Tibial artery (tissue), 4 donors: ENCODE results near the gene CAMK2B.

Experiments used
- DNase-seq, 2 donors: peaks; one replicate each; pipeline ENCODE4 v3.0.0-alpha.2; 2019
- H3K27ac ChIP-seq, 2 donors: fragments of 200-600 bp; sonication (generic) in 1 of 2; 1 replicate in 1 of 2; 2 replicates in 1 of 2; pipeline ENCODE4 v1.5.1; 2018 to 2019; ENCODE audit warnings: mild to moderate bottlenecking in 1 of 2
- H3K27me3 ChIP-seq, 2 donors: fragments of 200-600 bp; sonication (generic) in 1 of 2; one replicate each; pipeline versions ENCODE4 v1.5.1 to v1.6.0; 2016 to 2019
- H3K36me3 ChIP-seq, 3 donors: fragments of 200-600 bp; sonication (generic) in 2 of 3; one replicate each; pipeline ENCODE4 v1.5.1; 2016 to 2019; ENCODE audit warnings: mild to moderate bottlenecking in 2 of 3
- H3K4me1 ChIP-seq, 4 donors: fragments of 200-600 bp; sonication (generic) in 2 of 4; 1 replicate in 3 of 4; 2 replicates in 1 of 4; pipeline ENCODE4 v1.5.1; 2016 to 2019
- H3K4me3 ChIP-seq, 2 donors: fragments of 200-600 bp; sonication (generic) in 1 of 2; 1 replicate in 1 of 2; 2 replicates in 1 of 2; pipeline ENCODE4 v1.5.1; 2018 to 2019; ENCODE audit warnings: mild to moderate bottlenecking in 2 of 2
- H3K9me3 ChIP-seq, 3 donors: fragments of 200-600 bp; sonication (generic) in 1 of 3; one replicate each; pipeline ENCODE4 v1.5.1; 2016 to 2019
- CTCF ChIP-seq, 2 experiments: fragments of 200-600 bp in 1 of 2; fragments of 450-650 bp in 1 of 2; IDR thresholded peaks; one replicate each; pipeline ENCODE4 v1.5.1; 2017 to 2019; ENCODE audit warnings: antibody characterized with exemption in 2 of 2, mild to moderate bottlenecking in 1 of 2, moderate library complexity in 1 of 2
- intact Hi-C: fragments of 100-400 bp; cut with DNase I; formaldehyde crosslinking; loops from one replicate; pipeline ENCODE4 v1.15.0; 2023; ENCODE audit warnings: low total_unique reads

CAMK2B gene

GRCh38 chr7:44368455-44368854, 43.1 kb upstream of the CAMK2B start:
- no peaks in the 10 kb centered on the region for H3K4me1 ChIP-seq
- no peak overlapping the region for H3K27ac ChIP-seq
- intact Hi-C loops, result no loop called here
- H3K36me3 ChIP-seq, result no peaks in the 10 kb centered on the region
- DNase-seq, result no peak
- peaks cover 0 to 10% of the 10 kb centered on the region in 2 donors for H3K27me3 ChIP-seq
- TF ChIP-seq CTCF (IDR thresholded peaks at IDR 0.05), result no peak
- no peak overlapping the region for H3K4me3 ChIP-seq
- peaks cover 0 to 5% (median 0%) of the 10 kb centered on the region in 3 donors for H3K9me3 ChIP-seq

DNA sequence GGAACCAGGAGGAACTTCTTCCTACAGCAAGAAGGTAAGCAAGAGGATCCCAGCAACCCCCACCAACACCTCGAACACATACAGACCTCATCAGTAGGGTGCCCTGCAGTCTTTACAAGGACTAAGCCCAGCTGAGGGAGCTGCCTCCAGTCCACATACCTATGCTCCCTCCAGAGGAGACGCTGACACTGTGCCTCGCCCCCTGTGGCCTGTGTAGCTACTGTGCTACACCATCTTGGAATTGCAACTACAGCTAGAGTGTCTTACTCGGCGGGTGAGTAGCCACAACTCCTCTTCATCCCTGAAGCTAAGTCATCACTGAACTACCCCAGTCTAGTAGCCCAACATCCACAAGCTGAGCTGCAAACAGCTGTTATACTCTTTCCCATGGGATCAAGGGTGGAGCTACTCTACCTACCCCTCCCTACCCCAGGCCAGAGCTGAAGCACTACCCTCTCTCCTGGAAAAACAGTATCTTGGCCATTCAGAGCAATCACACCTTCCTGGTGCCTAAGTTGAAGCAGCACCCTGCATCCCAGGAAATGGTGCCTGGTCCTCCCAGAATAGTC, 42.2 kb upstream of the CAMK2B start:
- H3K4me3 ChIP-seq, result no peak overlapping the region
- H3K27me3 ChIP-seq, result peaks cover 0 to 10% of the 10 kb centered on the region in 2 donors
- DNase-seq, result no peak
- H3K27ac ChIP-seq, result no peak overlapping the region
- H3K36me3 ChIP-seq, result no peaks in the 10 kb centered on the region
- no peaks in the 10 kb centered on the region for H3K4me1 ChIP-seq
- H3K9me3 ChIP-seq, result peaks cover 0 to 5% (median 0%) of the 10 kb centered on the region in 3 donors
- intact Hi-C loops, result no loop called here
- no peak for TF ChIP-seq CTCF (IDR thresholded peaks at IDR 0.05)

DNA sequence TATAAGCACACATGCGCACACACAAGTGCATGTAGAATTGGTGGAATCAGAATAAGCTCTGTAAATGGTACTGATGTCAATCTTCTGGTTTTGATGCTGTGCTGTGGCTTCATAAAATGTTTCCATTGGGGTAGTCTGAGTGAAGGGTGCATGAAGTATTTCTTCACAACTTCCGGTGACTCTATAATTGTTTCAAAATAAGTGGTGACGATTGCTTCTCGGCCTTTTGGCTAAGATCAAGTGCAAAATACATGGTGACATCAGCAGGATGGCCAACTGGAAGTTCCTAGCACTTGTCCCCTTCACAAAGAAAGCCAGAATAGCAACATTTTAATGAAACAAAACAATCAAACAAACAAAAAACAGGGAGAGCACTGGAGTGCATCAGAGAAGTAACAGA, 41.6 kb upstream of the CAMK2B start:
- DNase-seq, result no peak
- no peak for TF ChIP-seq CTCF (IDR thresholded peaks at IDR 0.05)
- no peak overlapping the region for H3K4me3 ChIP-seq
- intact Hi-C loops, result no loop called here
- H3K4me1 ChIP-seq, result no peaks in the 10 kb centered on the region
- no peaks in the 10 kb centered on the region for H3K36me3 ChIP-seq
- peaks cover 0 to 10% of the 10 kb centered on the region in 2 donors for H3K27me3 ChIP-seq
- H3K9me3 ChIP-seq, result peaks cover 0 to 5% (median 0%) of the 10 kb centered on the region in 3 donors
- H3K27ac ChIP-seq, result no peak overlapping the region

DNA sequence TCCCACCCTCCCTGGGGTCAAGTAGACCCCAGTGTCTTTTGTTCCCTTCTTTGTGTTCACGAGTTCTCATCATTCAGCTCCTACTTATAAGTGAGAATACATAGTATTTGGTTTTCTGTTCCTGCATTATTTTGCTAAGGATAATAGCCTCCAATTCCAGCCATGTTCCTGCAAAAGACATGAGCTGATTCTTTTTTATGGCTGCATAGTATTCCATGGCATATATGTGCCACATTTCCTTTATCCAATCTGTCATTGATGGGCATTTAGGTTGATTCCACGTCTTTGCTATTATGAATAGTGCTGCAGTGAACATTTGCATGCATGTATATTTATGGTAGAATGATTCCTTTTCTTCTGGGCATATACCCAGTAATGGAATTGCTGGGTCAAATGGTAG, 28.3 kb upstream of the CAMK2B start:
- Histone ChIP-seq H3K9me3 (peaks cover 0 to 14% (median 3%) of the 10 kb centered on the region in 3 donors), H3K27ac (no peak overlapping the region), H3K4me1 (no peaks in the 10 kb centered on the region), H3K36me3 (no peaks in the 10 kb centered on the region), H3K27me3 (peaks cover 0 to 8% of the 10 kb centered on the region in 2 donors), H3K4me3 (no peak overlapping the region)
- TF ChIP-seq CTCF (IDR thresholded peaks at IDR 0.05), result no peak
- DNase-seq, result no peak
- intact Hi-C loops, result no loop called here

- Histone ChIP-seq H3K36me3 (no peaks in the 10 kb centered on the region), H3K9me3 (peaks cover 0 to 6% (median 3%) of the 10 kb centered on the region in 3 donors), H3K27me3 (peaks cover 0 to 16% of the 10 kb centered on the region in 2 donors), H3K27ac (no peak overlapping the region), H3K4me3 (no peak overlapping the region), H3K4me1 (no peaks in the 10 kb centered on the region)
- DNase-seq, result no peak
- TF ChIP-seq CTCF (IDR thresholded peaks at IDR 0.05), result no peak
- intact Hi-C loops, result no loop called here
Observed at GRCh38 chr7:44348851-44349781, 23.7 kb upstream of the CAMK2B start.
